ENCODE measurements around the gene HHAT.

DNA sequence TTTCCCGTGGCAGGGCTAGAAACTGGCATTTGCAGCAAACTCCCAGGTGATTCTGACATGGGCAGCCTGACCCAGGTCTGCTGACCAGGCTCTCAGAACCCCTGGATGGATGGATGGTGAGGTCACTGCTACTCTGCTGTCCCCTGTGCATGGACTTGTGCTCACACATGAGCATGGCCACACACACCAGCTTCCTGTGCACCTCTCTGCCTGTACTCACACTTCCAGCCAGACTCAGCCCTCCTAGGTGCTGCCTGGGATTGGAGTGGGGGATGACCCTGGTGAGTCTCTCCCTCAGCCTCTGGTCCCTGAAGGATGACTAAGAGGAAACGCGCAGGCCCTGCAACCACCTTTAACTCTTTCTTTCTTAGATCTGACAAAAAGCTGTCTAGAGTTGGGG lies 361.1 kb downstream of the HHAT start:
- TF ChIP-seq, protein P1, sequence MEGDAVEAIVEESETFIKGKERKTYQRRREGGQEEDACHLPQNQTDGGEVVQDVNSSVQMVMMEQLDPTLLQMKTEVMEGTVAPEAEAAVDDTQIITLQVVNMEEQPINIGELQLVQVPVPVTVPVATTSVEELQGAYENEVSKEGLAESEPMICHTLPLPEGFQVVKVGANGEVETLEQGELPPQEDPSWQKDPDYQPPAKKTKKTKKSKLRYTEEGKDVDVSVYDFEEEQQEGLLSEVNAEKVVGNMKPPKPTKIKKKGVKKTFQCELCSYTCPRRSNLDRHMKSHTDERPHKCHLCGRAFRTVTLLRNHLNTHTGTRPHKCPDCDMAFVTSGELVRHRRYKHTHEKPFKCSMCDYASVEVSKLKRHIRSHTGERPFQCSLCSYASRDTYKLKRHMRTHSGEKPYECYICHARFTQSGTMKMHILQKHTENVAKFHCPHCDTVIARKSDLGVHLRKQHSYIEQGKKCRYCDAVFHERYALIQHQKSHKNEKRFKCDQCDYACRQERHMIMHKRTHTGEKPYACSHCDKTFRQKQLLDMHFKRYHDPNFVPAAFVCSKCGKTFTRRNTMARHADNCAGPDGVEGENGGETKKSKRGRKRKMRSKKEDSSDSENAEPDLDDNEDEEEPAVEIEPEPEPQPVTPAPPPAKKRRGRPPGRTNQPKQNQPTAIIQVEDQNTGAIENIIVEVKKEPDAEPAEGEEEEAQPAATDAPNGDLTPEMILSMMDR (conservative IDR thresholded peaks at IDR 0.05; ENCODE audit: low read length): no peak
- no peak for TF ChIP-seq EZH2phosphoT487 (IDR thresholded peaks at IDR 0.05; ENCODE audit: borderline replicate concordance)

Measured in Loucy (cell line).